ENCODE measurements around the gene C2. TPM values are rescaled to one million over a fixed set of nuclear protein-coding genes. Genes with fewer than 3 reads are reported as not detected.
"Not testable (repeated sequence)": the region's sequence is repeated elsewhere in the genome, so short reads cannot be mapped to it uniquely, and the experiment has no call there.

C2 gene
- polyA plus RNA-seq, 1 experiment = 1.2 TPM

DNA sequence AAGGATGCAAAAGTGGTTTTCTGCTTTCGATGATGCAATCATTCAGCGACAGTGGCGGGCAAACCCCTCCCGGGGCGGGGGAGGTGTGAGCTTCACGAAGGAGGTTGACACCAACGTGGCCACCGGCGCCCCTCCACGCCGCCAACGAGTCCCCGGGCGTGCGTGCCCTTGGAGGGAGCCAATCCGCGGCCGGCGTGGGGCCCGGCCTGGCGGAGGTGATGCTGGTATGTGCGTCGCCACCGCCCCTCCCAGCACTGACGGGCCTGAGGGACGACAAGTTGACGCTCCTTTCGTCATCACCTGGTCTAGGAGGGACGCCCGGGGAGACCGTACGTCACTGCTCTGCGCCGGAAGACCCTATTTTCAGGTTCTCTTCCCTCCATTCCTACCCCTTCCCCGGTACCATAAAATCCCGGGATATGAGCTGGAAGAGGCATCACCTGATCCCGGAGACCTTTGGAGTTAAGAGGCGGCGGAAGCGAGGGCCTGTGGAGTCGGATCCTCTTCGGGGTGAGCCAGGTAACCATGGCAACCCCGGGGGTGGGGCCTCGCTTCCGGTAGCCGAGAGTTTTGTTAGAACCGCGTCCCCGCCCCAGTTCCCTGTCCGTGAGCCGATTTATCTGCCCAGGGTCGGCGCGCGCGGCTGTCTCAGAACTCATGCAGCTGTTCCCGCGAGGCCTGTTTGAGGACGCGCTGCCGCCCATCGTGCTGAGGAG lies 44.6 kb downstream of the C2 start, which contains the start of gene DXO:
TSS of gene DXO (minus strand) at position 146 of the 716 bp plus-strand sequence. CDS start 463 bp downstream, outside the sequence.
- POLR2A ChIA-PET = no interaction called here
- TF ChIP-seq, protein P1, sequence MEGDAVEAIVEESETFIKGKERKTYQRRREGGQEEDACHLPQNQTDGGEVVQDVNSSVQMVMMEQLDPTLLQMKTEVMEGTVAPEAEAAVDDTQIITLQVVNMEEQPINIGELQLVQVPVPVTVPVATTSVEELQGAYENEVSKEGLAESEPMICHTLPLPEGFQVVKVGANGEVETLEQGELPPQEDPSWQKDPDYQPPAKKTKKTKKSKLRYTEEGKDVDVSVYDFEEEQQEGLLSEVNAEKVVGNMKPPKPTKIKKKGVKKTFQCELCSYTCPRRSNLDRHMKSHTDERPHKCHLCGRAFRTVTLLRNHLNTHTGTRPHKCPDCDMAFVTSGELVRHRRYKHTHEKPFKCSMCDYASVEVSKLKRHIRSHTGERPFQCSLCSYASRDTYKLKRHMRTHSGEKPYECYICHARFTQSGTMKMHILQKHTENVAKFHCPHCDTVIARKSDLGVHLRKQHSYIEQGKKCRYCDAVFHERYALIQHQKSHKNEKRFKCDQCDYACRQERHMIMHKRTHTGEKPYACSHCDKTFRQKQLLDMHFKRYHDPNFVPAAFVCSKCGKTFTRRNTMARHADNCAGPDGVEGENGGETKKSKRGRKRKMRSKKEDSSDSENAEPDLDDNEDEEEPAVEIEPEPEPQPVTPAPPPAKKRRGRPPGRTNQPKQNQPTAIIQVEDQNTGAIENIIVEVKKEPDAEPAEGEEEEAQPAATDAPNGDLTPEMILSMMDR (IDR thresholded peaks at IDR 0.05; ENCODE audit: insufficient read depth, low read depth, low read length) = no peak
- H3K36me3 ChIP-seq (ENCODE audit: control insufficient read depth, insufficient read depth, low read length) = peaks cover 21% of the 10 kb centered on the region
- H3K27me3 ChIP-seq (ENCODE audit: control insufficient read depth, insufficient read depth, low read length) = no peaks in the 10 kb centered on the region
- DNase-seq (ENCODE audit: low read depth) = peak; percentile 88
- CTCF ChIA-PET = interaction anchor here (1.5 kb wide), 1 partner anchor 13 kb away, joined by 6 read pairs; the partner anchor contains the start of genes NELFE and SKIC2
- H3K4me3 ChIP-seq (ENCODE audit: low read depth, low read length) = peak within 1 kb of the TSS; percentile 84

DNA sequence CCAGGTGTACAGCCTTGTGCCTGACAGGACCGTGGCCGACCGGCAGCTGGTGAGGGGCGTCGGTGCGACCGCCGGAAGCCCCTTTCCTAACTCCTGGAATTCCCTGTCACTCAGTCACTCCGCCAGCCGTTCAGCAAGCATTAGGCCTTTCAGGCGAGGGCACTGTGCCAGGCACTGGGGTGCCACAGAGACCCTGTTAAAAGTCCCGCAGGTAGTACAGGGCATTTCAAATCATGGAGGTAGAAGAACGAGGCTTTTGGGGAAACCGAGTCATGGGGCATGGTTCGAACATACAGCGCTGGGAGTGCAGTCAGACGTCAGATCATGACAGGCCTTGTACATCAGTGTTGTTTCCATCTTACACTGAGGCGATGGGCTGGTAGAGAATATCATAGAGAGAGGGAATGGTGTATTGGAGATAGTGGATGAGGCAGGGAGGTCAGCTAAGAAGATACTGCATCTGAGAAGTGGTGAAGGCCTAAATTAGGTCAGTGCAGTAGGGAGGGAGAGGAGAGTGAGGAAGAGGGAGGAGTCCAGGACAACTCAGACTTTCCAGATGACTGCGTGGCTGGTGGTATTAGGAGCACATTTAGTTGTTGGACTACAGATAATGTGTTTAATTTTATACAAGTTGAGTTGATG lies 45.3 kb downstream of the C2 start:
- DNase-seq (ENCODE audit: low read depth) = no peak
- Histone ChIP-seq H3K4me3 (ENCODE audit: low read depth, low read length) (peak overlapping the region; percentile 84), H3K36me3 (ENCODE audit: control insufficient read depth, insufficient read depth, low read length) (peaks cover 18% of the 10 kb centered on the region), H3K27me3 (ENCODE audit: control insufficient read depth, insufficient read depth, low read length) (no peaks in the 10 kb centered on the region)
- TF ChIP-seq, protein P1 (IDR thresholded peaks at IDR 0.05; ENCODE audit: insufficient read depth, low read depth, low read length) = no peak
- ChIA-PET POLR2A (no interaction called here), CTCF (interaction anchor here (1.5 kb wide), 1 partner anchor 14 kb away, joined by 6 read pairs; the partner anchor contains the start of genes NELFE and SKIC2)

DNA sequence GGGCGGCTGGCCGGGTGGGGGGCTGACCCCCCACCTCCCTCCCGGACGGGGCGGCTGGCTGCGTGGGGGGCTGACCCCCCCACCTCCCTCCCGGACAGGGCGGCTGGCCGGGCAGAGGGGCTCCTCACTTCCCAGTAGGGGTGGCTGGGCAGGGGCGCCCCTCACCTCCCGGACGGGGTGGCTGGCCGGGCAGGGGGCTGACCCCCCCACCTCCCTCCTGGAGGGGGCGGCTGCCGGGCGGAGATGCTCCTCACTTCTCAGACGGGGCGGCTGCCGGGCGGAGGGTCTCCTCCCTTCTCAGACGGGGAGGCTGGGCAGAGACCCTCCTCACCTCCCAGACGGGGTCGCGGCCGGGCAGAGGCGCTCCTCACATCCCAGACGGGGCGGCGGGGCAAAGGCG lies 48.5 kb downstream of the C2 start:
- DNase-seq (ENCODE audit: low read depth); H3K4me3 ChIP-seq (ENCODE audit: low read depth, low read length); H3K36me3 ChIP-seq (ENCODE audit: control insufficient read depth, insufficient read depth, low read length); H3K27me3 ChIP-seq (ENCODE audit: control insufficient read depth, insufficient read depth, low read length); CTCF ChIA-PET; POLR2A ChIA-PET: not testable (repeated sequence)

DNA sequence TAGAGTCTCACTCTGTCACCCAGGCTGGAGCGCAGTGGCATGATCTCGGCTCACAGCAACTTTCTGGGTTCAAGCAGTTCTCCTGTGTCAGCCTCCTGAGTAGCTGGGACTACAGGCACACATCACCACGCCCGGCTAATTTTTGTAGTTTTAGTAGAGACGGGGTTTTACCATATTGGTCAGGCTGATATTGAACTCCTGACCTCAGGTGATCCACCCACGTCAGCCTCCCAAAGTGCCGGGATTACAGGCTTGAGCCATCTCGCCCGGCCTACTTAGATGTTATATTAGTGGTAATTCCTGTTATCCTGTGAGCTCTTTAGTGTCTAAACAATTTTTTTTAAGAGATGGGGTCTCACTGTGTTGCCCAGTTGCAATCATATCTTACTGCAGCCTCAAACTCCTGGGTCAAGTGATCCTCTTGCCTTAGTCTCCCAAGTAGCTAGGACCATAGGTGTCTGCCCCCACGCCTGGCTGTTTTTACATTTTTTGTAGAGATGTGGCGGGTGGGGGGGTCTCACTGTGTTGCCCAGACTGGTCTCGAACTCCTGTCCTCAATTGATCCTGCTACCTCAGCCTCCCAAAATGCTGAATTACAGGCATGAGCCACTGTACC lies 50.4 kb downstream of the C2 start:
- CTCF ChIA-PET = no interaction called here
- no peak for DNase-seq (ENCODE audit: low read depth)
- no peak overlapping the region for H3K4me3 ChIP-seq (ENCODE audit: low read depth, low read length)
- TF ChIP-seq, protein P1 (IDR thresholded peaks at IDR 0.05; ENCODE audit: insufficient read depth, low read depth, low read length) = no peak
- H3K36me3 ChIP-seq (ENCODE audit: control insufficient read depth, insufficient read depth, low read length) = peaks cover 5% of the 10 kb centered on the region
- POLR2A ChIA-PET = interaction anchor here (0.5 kb wide), 1 partner anchor 167 kb away, joined by 8 read pairs; no protein-coding TSS in a partner anchor
- H3K27me3 ChIP-seq (ENCODE audit: control insufficient read depth, insufficient read depth, low read length) = no peaks in the 10 kb centered on the region

DNA sequence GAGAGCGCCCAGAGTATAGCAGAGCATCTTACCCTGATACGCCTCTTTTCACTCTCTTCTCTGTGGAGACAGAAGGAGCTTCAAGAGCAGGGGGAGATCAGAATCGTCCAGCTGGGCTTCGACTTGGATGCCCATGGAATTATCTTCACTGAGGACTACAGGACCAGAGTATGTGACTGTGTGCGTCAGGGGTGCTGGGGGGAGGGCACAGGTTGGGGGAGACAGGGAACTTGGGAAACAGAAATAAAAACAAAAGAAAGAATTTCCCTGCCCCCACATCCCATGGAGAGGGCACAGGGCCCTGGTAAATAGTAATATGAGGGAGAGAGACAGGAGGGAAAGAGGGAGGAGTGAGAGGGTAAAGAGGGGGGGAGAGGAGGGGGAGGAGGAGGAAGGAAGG lies 51.3 kb downstream of the C2 start:
- POLR2A ChIA-PET = no interaction called here
- Histone ChIP-seq H3K36me3 (ENCODE audit: control insufficient read depth, insufficient read depth, low read length) (peaks cover 5% of the 10 kb centered on the region), H3K27me3 (ENCODE audit: control insufficient read depth, insufficient read depth, low read length) (no peaks in the 10 kb centered on the region), H3K4me3 (ENCODE audit: low read depth, low read length) (no peak overlapping the region)
- TF ChIP-seq, protein P1 (IDR thresholded peaks at IDR 0.05; ENCODE audit: insufficient read depth, low read depth, low read length) = no peak
- CTCF ChIA-PET = no interaction called here
- DNase-seq (ENCODE audit: low read depth) = no peak
